ENCODE data around the gene MT1B.
"Not testable (repeated sequence)": the region's sequence is repeated elsewhere in the genome, so short reads cannot be mapped to it uniquely, and the experiment has no call there.

Gene MT1B

GRCh38 chr16:56664506-56664905, 12.8 kb downstream of the MT1B start:
- ATAC-seq (ENCODE audit: low read depth) (no peak), DNase-seq (ENCODE audit: low spot score) (no peak)
- Histone ChIP-seq H3K36me3 (ENCODE audit: low read depth) (no peaks in the 10 kb centered on the region), H3K27me3 (ENCODE audit: insufficient read depth, poor library complexity, severe bottlenecking) (no peaks in the 10 kb centered on the region), H3K9me3 (ENCODE audit: severe bottlenecking) (no peaks in the 10 kb centered on the region), H3K27ac (ENCODE audit: poor library complexity, severe bottlenecking) (no peak overlapping the region), H3K4me1 (ENCODE audit: insufficient read depth, poor library complexity, severe bottlenecking) (no peaks in the 10 kb centered on the region), H3K4me3 (ENCODE audit: severe bottlenecking) (no peak overlapping the region)
- TF ChIP-seq, protein P1, sequence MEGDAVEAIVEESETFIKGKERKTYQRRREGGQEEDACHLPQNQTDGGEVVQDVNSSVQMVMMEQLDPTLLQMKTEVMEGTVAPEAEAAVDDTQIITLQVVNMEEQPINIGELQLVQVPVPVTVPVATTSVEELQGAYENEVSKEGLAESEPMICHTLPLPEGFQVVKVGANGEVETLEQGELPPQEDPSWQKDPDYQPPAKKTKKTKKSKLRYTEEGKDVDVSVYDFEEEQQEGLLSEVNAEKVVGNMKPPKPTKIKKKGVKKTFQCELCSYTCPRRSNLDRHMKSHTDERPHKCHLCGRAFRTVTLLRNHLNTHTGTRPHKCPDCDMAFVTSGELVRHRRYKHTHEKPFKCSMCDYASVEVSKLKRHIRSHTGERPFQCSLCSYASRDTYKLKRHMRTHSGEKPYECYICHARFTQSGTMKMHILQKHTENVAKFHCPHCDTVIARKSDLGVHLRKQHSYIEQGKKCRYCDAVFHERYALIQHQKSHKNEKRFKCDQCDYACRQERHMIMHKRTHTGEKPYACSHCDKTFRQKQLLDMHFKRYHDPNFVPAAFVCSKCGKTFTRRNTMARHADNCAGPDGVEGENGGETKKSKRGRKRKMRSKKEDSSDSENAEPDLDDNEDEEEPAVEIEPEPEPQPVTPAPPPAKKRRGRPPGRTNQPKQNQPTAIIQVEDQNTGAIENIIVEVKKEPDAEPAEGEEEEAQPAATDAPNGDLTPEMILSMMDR (IDR thresholded peaks at IDR 0.05; ENCODE audit: poor library complexity, severe bottlenecking) = no peak

DNA sequence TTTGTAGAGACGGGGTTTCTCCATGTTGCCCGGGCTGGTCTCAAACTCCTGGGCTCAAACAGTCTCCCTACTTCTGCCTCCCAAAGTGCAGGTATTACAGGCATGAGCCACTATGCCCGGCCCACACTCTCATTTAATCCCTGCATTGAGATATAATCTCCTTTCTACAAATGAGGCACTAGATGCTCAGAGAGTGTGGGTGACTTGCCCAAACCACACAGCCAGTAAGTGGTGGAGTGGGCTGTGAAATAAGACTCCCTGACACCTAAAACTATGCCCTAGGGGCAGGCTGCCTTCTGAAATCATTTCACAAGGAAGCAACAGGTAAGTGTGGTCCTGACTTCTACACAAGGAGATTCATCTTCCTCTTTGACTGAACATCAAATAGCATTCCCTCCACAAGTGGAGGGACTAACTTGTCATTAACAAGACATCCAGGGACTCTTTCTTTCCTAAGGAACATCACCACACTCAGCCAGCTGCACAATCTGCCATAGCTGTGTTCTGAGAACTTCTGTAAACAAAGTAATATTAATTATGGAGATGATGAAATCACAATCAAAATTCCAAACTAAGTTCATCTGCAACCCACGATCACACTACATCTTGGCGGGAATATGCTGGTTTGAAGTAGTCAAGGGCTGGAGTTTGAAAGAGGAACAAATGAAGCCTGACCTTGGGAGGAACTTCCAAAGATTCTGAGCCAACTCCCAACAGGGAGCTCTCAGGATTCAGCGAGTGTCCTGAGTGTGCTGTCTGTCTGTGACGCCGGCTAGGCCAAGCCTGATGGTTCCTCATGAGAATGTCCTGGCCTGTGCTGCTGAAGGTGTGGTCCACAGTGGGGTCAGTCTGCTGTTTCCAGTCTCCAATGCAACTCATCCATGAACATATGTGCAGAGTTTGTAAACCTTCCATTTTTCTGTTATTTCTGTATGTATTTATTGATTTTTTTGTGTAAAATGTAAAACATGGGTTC, 13.9 kb downstream of the MT1B start:
- not testable (repeated sequence) for H3K4me3 ChIP-seq (ENCODE audit: severe bottlenecking); H3K4me1 ChIP-seq (ENCODE audit: insufficient read depth, poor library complexity, severe bottlenecking); DNase-seq (ENCODE audit: low spot score); H3K36me3 ChIP-seq (ENCODE audit: low read depth); H3K27ac ChIP-seq (ENCODE audit: poor library complexity, severe bottlenecking); H3K9me3 ChIP-seq (ENCODE audit: severe bottlenecking); H3K27me3 ChIP-seq (ENCODE audit: insufficient read depth, poor library complexity, severe bottlenecking)
- peak; percentile 49; the same call in 2 of the 3 replicates for ATAC-seq (ENCODE audit: low read depth)

DNA sequence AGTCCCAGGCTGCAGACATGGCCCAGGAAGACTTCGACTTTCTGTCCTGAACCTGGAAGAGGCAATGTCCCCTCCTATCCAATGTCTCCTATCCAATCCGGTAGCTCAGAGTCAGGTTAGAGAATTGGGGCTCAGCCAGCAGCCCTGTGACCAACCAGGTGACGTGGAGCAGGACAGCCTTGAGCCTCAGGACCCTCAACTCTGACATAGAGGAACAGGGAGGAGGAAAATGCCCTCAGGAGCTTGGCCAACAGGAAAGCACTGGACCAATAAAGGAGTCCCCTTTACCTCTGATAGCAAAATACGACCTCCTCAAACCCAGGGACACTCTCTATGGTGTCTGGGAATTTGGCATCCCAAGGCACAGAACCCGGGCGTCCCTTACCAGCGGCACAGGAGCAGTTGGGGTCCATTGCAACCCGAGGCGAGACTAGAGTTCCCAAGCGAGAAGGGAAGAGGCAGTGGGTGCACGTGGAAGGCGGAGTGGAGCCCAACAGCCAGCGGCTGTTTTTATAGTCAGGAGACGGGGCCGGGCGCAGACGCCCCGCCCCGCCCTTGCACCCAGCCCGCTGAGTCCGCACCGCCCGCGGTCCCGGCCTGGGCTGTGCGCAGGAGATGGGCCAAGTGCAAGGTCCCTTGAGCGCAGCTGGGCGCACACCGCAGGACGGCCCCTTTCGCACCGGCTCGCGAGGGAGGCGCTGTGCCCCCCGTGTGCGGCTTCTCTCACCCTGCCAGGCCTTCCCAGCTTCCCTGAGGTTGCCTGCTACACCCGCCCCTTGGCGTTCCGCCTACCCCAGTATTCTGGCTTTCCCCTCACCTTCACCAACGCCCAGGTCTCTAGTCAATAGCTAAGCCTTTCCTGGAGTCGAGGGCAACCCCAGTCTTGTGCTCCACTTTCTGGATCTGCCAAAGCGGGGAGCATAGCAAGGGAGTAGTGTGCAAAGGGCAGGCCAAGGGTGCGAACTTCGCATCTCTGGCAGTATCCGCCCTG, 16.2 kb downstream of the MT1B start, which contains the start of gene MT1G:
TSS of gene MT1G (minus strand) at position 485 of the 991 bp plus-strand sequence. CDS start at position 413, 72 bp downstream.
- Histone ChIP-seq H3K4me3 (ENCODE audit: severe bottlenecking) (no peak within 1 kb of the TSS), H3K27me3 (ENCODE audit: insufficient read depth, poor library complexity, severe bottlenecking) (no peaks in the 10 kb centered on the region), H3K27ac (ENCODE audit: poor library complexity, severe bottlenecking) (no peak within 1 kb of the TSS), H3K36me3 (ENCODE audit: low read depth) (no peaks in the 10 kb centered on the region), H3K9me3 (ENCODE audit: severe bottlenecking) (no peaks in the 10 kb centered on the region), H3K4me1 (ENCODE audit: insufficient read depth, poor library complexity, severe bottlenecking) (peaks cover 2% of the 10 kb centered on the region)
- DNase-seq (ENCODE audit: low spot score) (no peak), ATAC-seq (ENCODE audit: low read depth) (no peak)
- TF ChIP-seq, protein P1 (IDR thresholded peaks at IDR 0.05; ENCODE audit: poor library complexity, severe bottlenecking) = no peak

- no peaks in the 10 kb centered on the region for H3K9me3 ChIP-seq (ENCODE audit: severe bottlenecking)
- DNase-seq (ENCODE audit: low spot score) = no peak
- TF ChIP-seq, protein P1 (IDR thresholded peaks at IDR 0.05; ENCODE audit: poor library complexity, severe bottlenecking) = no peak
- no peaks in the 10 kb centered on the region for H3K27me3 ChIP-seq (ENCODE audit: insufficient read depth, poor library complexity, severe bottlenecking)
- no peak for ATAC-seq (ENCODE audit: low read depth)
- no peaks in the 10 kb centered on the region for H3K36me3 ChIP-seq (ENCODE audit: low read depth)
- H3K4me3 ChIP-seq (ENCODE audit: severe bottlenecking) = no peak within 1 kb of the TSS
- H3K27ac ChIP-seq (ENCODE audit: poor library complexity, severe bottlenecking) = no peak within 1 kb of the TSS
- H3K4me1 ChIP-seq (ENCODE audit: insufficient read depth, poor library complexity, severe bottlenecking) = peaks cover 2% of the 10 kb centered on the region
These were observed 17.5 kb downstream of the MT1B start, which contains the start of gene MT1H for GRCh38 chr16:56669005-56669839. TSS of gene MT1H (plus strand) at chr16:56669814. CDS start at chr16:56669885, 71 bp downstream.
